Activated gamma-delta T cell (primary cell): ENCODE measurements around the gene TSHZ1.

ENCODE experiments used
- DNase-seq: peaks from one replicate; lab custom pipeline; 2025; lab: John Stamatoyannopoulos, UW

The TSHZ1 gene

GRCh38 chr18:75221897-75222296 lies 11.3 kb downstream of the TSHZ1 start:
- no peak for DNase-seq

GRCh38 chr18:75222407-75222806 lies 11.8 kb downstream of the TSHZ1 start:
- no peak for DNase-seq

- no peak for DNase-seq
Observed at GRCh38 chr18:75223687-75224347, 13.2 kb downstream of the TSHZ1 start.

GRCh38 chr18:75226286-75226955 lies 15.8 kb downstream of the TSHZ1 start:
- no peak for DNase-seq

- DNase-seq, result no peak
Observed at GRCh38 chr18:75226956-75227316, 16.3 kb downstream of the TSHZ1 start.

- no peak for DNase-seq
Observed at GRCh38 chr18:75227535-75228296, 17.1 kb downstream of the TSHZ1 start.

- no peak for DNase-seq
Observed at GRCh38 chr18:75228967-75229366, 18.4 kb downstream of the TSHZ1 start.

GRCh38 chr18:75229437-75229836 lies 18.8 kb downstream of the TSHZ1 start:
- no peak for DNase-seq

- DNase-seq, result no peak
Observed at GRCh38 chr18:75230163-75231052, 19.8 kb downstream of the TSHZ1 start.

GRCh38 chr18:75231053-75231406 lies 20.4 kb downstream of the TSHZ1 start:
- no peak for DNase-seq

- DNase-seq, result no peak
Observed at GRCh38 chr18:75234901-75235300, 24.3 kb downstream of the TSHZ1 start.

GRCh38 chr18:75235896-75236295 lies 25.3 kb downstream of the TSHZ1 start:
- no peak for DNase-seq

- no peak for DNase-seq
Observed at GRCh38 chr18:75238100-75238499, 27.5 kb downstream of the TSHZ1 start.

- no peak for DNase-seq
Observed at GRCh38 chr18:75238786-75239185, 28.2 kb downstream of the TSHZ1 start.

GRCh38 chr18:75240433-75240832 lies 29.8 kb downstream of the TSHZ1 start:
- DNase-seq, result no peak

GRCh38 chr18:75241705-75242104 lies 31.1 kb downstream of the TSHZ1 start:
- DNase-seq, result no peak

- no peak for DNase-seq
Observed at GRCh38 chr18:75244351-75245313, 34.0 kb downstream of the TSHZ1 start.

GRCh38 chr18:75246721-75247610 lies 36.4 kb downstream of the TSHZ1 start:
- DNase-seq, result no peak

- DNase-seq, result no peak
Observed at GRCh38 chr18:75247611-75248421, 37.2 kb downstream of the TSHZ1 start.
